ENCODE measurements around the gene GSTM2.

Gene GSTM2

GRCh38 chr1:109624201-109625010, 43.5 kb upstream of the GSTM2 start:
- Histone ChIP-seq H3K27me3 (ENCODE audit: insufficient read depth, low read length) (no peaks in the 10 kb centered on the region), H3K79me2 (ENCODE audit: control insufficient read depth, insufficient read depth, low read length, unreplicated experiment) (peaks cover 58% of the 10 kb centered on the region), H3K4me3 (ENCODE audit: low read depth, low read length) (peak overlapping the region; percentile 13; the same call in 1 of the 2 replicates), H2AFZ (ENCODE audit: low read length, unreplicated experiment) (no peak overlapping the region), H3K36me3 (ENCODE audit: insufficient read depth, low read length) (peaks cover 5% of the 10 kb centered on the region; the same call in 1 of the 2 replicates), H3K4me1 (ENCODE audit: control insufficient read depth, insufficient read depth, low read length, unreplicated experiment) (peaks cover 33% of the 10 kb centered on the region), H3K27ac (ENCODE audit: low read depth, low read length) (no peak overlapping the region)

GRCh38 chr1:109625176-109625575, 42.7 kb upstream of the GSTM2 start:
- Histone ChIP-seq H3K27me3 (ENCODE audit: insufficient read depth, low read length) (no peaks in the 10 kb centered on the region), H3K36me3 (ENCODE audit: insufficient read depth, low read length) (peaks cover 5% of the 10 kb centered on the region; the same call in 1 of the 2 replicates), H2AFZ (ENCODE audit: low read length, unreplicated experiment) (no peak overlapping the region), H3K4me3 (ENCODE audit: low read depth, low read length) (no peak overlapping the region), H3K27ac (ENCODE audit: low read depth, low read length) (no peak overlapping the region), H3K4me1 (ENCODE audit: control insufficient read depth, insufficient read depth, low read length, unreplicated experiment) (peaks cover 33% of the 10 kb centered on the region), H3K79me2 (ENCODE audit: control insufficient read depth, insufficient read depth, low read length, unreplicated experiment) (peaks cover 53% of the 10 kb centered on the region)

DNA sequence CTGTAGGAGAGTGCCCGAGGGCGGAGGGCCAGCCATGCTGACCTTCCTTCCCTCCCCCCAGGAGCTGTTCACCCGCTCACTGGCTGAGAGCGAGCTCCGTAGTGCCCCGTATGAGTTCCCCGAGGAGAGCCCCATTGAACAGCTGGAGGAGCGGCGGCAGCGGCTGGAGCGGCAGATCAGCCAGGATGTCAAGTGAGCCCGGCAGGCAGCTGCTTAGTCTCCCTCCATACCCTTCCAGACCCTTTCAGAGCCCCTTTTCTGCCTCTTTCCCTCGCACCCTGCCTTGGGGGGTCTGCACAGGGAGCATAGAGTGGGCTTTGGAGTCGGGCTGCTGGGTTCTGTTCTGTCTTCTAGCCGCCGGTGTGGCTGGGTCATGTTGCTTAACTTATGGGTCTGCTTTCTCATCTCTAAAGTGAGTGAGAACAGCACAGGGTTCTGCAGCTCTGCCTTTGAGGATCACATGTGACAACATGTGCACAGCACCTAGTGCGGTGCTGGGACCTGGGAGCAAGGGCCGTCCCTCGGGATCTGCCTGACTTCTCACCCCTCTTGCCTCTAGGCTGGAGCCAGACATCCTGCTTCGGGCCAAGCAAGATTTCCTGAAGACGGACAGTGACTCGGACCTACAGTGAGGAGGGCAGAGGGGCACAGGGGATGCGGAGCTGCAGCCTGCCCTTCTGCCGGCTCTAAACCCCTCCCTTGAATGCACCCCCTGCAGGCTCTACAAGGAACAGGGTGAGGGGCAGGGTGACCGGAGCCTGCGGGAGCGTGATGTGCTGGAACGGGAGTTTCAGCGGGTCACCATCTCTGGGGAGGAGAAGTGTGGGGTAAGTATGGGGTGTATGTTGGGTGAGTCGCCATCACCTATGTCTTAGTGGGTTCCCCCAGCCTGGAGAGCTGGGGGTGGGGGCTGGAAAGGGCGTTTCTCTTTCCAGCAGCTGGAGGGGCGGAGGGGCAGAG, 42.0 kb upstream of the GSTM2 start:
- no peak overlapping the region for H2AFZ ChIP-seq (ENCODE audit: low read length, unreplicated experiment)
- peaks cover 33% of the 10 kb centered on the region for H3K4me1 ChIP-seq (ENCODE audit: control insufficient read depth, insufficient read depth, low read length, unreplicated experiment)
- no peak overlapping the region for H3K4me3 ChIP-seq (ENCODE audit: low read depth, low read length)
- H3K36me3 ChIP-seq (ENCODE audit: insufficient read depth, low read length), result peaks cover 5% of the 10 kb centered on the region; the same call in 1 of the 2 replicates
- no peaks in the 10 kb centered on the region for H3K27me3 ChIP-seq (ENCODE audit: insufficient read depth, low read length)
- H3K79me2 ChIP-seq (ENCODE audit: control insufficient read depth, insufficient read depth, low read length, unreplicated experiment), result peaks cover 48% of the 10 kb centered on the region
- no peak overlapping the region for H3K27ac ChIP-seq (ENCODE audit: low read depth, low read length)

GRCh38 chr1:109626682-109627408, 41.0 kb upstream of the GSTM2 start:
- peaks cover 39% of the 10 kb centered on the region for H3K79me2 ChIP-seq (ENCODE audit: control insufficient read depth, insufficient read depth, low read length, unreplicated experiment)
- H3K4me1 ChIP-seq (ENCODE audit: control insufficient read depth, insufficient read depth, low read length, unreplicated experiment), result peaks cover 28% of the 10 kb centered on the region
- no peak overlapping the region for H3K27ac ChIP-seq (ENCODE audit: low read depth, low read length)
- H3K27me3 ChIP-seq (ENCODE audit: insufficient read depth, low read length), result no peaks in the 10 kb centered on the region
- H3K4me3 ChIP-seq (ENCODE audit: low read depth, low read length), result no peak overlapping the region
- H3K36me3 ChIP-seq (ENCODE audit: insufficient read depth, low read length), result peaks cover 5% of the 10 kb centered on the region; the same call in 1 of the 2 replicates
- no peak overlapping the region for H2AFZ ChIP-seq (ENCODE audit: low read length, unreplicated experiment)

- no peak overlapping the region for H3K27ac ChIP-seq (ENCODE audit: low read depth, low read length)
- H3K4me3 ChIP-seq (ENCODE audit: low read depth, low read length), result no peak overlapping the region
- H3K79me2 ChIP-seq (ENCODE audit: control insufficient read depth, insufficient read depth, low read length, unreplicated experiment), result peaks cover 29% of the 10 kb centered on the region
- no peak overlapping the region for H2AFZ ChIP-seq (ENCODE audit: low read length, unreplicated experiment)
- H3K4me1 ChIP-seq (ENCODE audit: control insufficient read depth, insufficient read depth, low read length, unreplicated experiment), result peaks cover 18% of the 10 kb centered on the region
- peaks cover 5% of the 10 kb centered on the region; the same call in 1 of the 2 replicates for H3K36me3 ChIP-seq (ENCODE audit: insufficient read depth, low read length)
- no peaks in the 10 kb centered on the region for H3K27me3 ChIP-seq (ENCODE audit: insufficient read depth, low read length)
Measured at GRCh38 chr1:109627692-109628399, 40.0 kb upstream of the GSTM2 start.

DNA sequence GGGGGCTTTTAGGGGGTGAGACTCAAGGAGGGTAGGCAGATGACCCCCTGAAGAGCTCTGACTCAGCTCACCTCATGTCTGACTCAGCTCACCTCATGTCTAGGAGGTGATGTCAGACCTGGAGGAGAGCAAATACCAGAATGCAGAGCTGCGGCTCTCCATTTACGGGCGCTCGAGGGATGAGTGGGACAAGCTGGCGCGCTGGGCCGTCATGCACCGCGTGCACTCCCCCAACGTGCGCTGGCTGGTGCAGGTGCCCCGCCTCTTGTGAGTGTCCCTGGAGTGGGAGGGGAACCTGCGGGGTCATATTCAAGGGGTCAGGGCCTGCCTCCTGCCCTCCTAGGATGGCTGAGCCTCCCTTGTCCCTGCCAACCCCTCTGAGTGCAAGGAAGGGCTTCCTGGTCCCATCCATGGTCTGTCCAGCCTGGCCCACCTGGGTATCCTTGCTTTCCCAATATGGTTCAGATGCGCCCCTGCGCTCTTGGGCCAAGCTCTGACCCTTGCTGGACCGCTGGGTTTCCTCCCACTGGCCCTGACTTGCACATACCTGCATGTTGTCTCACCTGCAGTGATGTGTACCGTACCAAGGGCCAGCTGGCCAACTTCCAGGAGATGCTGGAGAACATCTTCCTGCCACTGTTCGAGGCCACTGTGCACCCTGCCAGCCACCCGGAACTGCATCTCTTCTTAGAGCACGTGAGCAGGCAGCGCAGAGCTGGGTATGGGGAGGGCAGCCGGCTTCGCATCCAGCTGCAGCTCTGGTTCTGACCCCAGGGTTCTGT, 39.1 kb upstream of the GSTM2 start:
- Histone ChIP-seq H3K27ac (ENCODE audit: low read depth, low read length) (no peak overlapping the region), H3K36me3 (ENCODE audit: insufficient read depth, low read length) (peaks cover 5% of the 10 kb centered on the region; the same call in 1 of the 2 replicates), H3K4me1 (ENCODE audit: control insufficient read depth, insufficient read depth, low read length, unreplicated experiment) (peaks cover 9% of the 10 kb centered on the region), H3K79me2 (ENCODE audit: control insufficient read depth, insufficient read depth, low read length, unreplicated experiment) (peaks cover 20% of the 10 kb centered on the region), H3K4me3 (ENCODE audit: low read depth, low read length) (no peak overlapping the region), H2AFZ (ENCODE audit: low read length, unreplicated experiment) (no peak overlapping the region), H3K27me3 (ENCODE audit: insufficient read depth, low read length) (no peaks in the 10 kb centered on the region)

DNA sequence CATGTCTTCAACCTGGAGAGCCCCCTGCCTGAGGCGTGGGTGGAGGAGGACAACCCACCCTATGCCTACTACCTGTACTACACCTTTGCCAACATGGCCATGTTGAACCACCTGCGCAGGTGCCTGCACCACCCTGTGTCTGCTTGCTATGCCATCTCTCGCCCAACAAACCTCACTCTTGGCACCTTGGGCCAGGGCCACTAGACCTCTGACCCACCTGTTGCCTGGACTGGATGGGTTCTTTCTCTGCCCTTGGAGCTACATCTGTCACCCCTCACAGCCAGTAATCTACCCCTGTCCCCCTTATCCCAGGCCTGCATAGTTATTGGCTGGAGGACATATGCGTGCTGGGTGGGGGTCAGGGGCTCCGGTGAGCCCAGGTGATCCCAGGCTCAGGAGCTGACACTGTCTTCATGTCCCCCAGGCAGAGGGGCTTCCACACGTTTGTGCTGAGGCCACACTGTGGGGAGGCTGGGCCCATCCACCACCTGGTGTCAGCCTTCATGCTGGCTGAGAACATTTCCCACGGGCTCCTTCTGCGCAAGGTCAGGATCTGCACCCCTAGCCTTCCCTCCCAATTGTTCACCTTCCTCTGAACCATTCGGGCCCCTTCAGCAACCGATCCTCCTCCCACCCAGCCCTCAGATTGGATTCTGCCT, 38.4 kb upstream of the GSTM2 start:
- Histone ChIP-seq H3K27ac (ENCODE audit: low read depth, low read length) (no peak overlapping the region), H3K27me3 (ENCODE audit: insufficient read depth, low read length) (no peaks in the 10 kb centered on the region), H3K36me3 (ENCODE audit: insufficient read depth, low read length) (peaks cover 5% of the 10 kb centered on the region; the same call in 1 of the 2 replicates), H2AFZ (ENCODE audit: low read length, unreplicated experiment) (no peak overlapping the region), H3K4me3 (ENCODE audit: low read depth, low read length) (no peak overlapping the region), H3K4me1 (ENCODE audit: control insufficient read depth, insufficient read depth, low read length, unreplicated experiment) (peaks cover 2% of the 10 kb centered on the region), H3K79me2 (ENCODE audit: control insufficient read depth, insufficient read depth, low read length, unreplicated experiment) (peaks cover 12% of the 10 kb centered on the region)

GRCh38 chr1:109630081-109630897, 37.6 kb upstream of the GSTM2 start:
- no peaks in the 10 kb centered on the region for H3K4me1 ChIP-seq (ENCODE audit: control insufficient read depth, insufficient read depth, low read length, unreplicated experiment)
- H3K27me3 ChIP-seq (ENCODE audit: insufficient read depth, low read length), result no peaks in the 10 kb centered on the region
- H3K27ac ChIP-seq (ENCODE audit: low read depth, low read length), result no peak overlapping the region
- no peak overlapping the region for H2AFZ ChIP-seq (ENCODE audit: low read length, unreplicated experiment)
- no peak overlapping the region for H3K4me3 ChIP-seq (ENCODE audit: low read depth, low read length)
- peaks cover 7% of the 10 kb centered on the region for H3K79me2 ChIP-seq (ENCODE audit: control insufficient read depth, insufficient read depth, low read length, unreplicated experiment)
- H3K36me3 ChIP-seq (ENCODE audit: insufficient read depth, low read length), result peaks cover 5% of the 10 kb centered on the region; the same call in 1 of the 2 replicates
